C4-2B (cell line): Measurements from ENCODE around the gene SHC3.

Experiments used
- H3K27ac ChIP-seq: fragments of 450-650 bp; 2 replicates; pipeline ENCODE4 v1.5.1; 2017
- CTCF ChIP-seq: fragments of 450-650 bp; conservative IDR thresholded peaks from 2 replicates; pipeline ENCODE4 v1.5.1; 2017; ENCODE audit warnings: mild to moderate bottlenecking
- ZFX ChIP-seq: fragments of 450-650 bp; IDR thresholded peaks from 2 replicates; pipeline ENCODE4 v1.6.1; 2017

The SHC3 gene

GRCh38 chr9:89052470-89053097 lies 126.0 kb downstream of the SHC3 start:
- H3K27ac ChIP-seq = no peak overlapping the region
- TF ChIP-seq ZFX (no peak), CTCF (no peak)

DNA sequence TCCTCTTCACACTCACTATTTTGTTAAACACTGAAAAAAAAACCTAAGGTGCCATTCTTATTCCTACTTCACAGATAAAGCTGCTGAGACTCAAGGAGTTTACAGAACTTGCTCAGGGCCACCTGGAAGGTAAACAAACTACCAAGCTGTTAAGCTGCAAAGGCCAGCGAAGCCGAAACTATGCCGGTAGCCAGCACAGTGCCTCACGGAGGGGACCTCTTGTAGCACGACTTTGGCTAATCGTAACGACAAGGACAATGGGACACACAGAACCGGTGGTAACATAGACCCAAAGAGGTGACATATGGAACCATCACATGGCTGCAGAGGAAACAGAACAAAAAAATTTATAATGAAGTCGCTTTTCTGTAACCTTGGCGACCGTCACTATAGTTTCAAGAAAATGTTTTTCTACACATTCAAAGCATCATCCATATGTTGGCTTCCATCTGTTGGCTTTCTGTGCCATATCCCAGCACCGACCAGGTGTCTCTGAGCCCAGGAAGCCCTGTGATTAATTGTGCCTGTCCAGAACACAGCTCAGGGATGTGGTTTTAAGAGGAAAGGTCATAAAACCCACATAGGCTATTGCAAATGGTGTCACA lies 127.1 kb downstream of the SHC3 start:
- TF ChIP-seq ZFX (no peak), CTCF (no peak)
- H3K27ac ChIP-seq = no peak overlapping the region

GRCh38 chr9:89049646-89050045 lies 129.0 kb downstream of the SHC3 start:
- TF ChIP-seq CTCF (no peak), ZFX (no peak)
- no peak overlapping the region for H3K27ac ChIP-seq

DNA sequence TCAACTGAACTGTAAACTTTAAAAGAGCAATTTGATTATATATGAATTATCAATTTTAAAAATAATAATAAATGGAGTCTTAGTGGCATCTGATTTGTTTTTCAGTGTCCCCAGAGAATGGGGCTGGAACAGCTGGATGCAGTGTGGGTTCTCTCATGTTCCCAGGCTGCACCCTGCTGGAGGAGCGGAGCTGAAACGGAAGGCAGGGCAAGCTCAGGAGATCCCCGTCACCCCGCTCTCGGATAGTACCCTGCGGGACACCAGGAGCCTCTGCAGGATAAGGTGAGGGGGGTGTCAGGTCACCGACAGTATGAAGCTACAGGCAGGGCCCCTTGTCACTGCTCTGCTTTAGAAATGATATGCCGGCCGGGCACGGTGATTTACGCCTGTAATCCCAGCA lies 130.0 kb downstream of the SHC3 start:
- TF ChIP-seq CTCF (no peak), ZFX (no peak)
- no peak overlapping the region for H3K27ac ChIP-seq

GRCh38 chr9:89047667-89048066 lies 131.0 kb downstream of the SHC3 start:
- no peak for TF ChIP-seq ZFX
- TF ChIP-seq CTCF = no peak

GRCh38 chr9:89046832-89047231 lies 131.8 kb downstream of the SHC3 start:
- TF ChIP-seq ZFX (no peak), CTCF (no peak)
- no peak overlapping the region for H3K27ac ChIP-seq

More at GRCh38 chr9:89047667-89048066, 131.0 kb downstream of the SHC3 start:
- no peak overlapping the region for H3K27ac ChIP-seq

GRCh38 chr9:89044881-89045280 lies 133.7 kb downstream of the SHC3 start:
- H3K27ac ChIP-seq = no peak overlapping the region
- no peak for TF ChIP-seq CTCF
- no peak for TF ChIP-seq ZFX
